GM12892 (cell line): Measurements from ENCODE around the gene SLC45A1.
"Not testable (repeated sequence)": the region's sequence is repeated elsewhere in the genome, so short reads cannot be mapped to it uniquely, and the experiment has no call there.

Source experiments
- DNase-seq: peaks from one replicate; pipeline ENCODE4 v3.0.0; 2011; ENCODE audit not compliant: insufficient read length
- FAIRE-seq: peaks from 2 replicates; lab custom pipeline; 2011; peaks lifted over from hg19 to GRCh38; lab: Jason Lieb, UNC
- POLR2A ChIP-seq: IDR thresholded peaks from 2 replicates; pipeline ENCODE4 v1.6.1; 2011; ENCODE audit warnings: low read depth, low read length, control low read depth
- POLR2AphosphoS5 ChIP-seq: IDR thresholded peaks from 2 replicates; pipeline ENCODE4 v1.6.1; 2011; ENCODE audit warnings: low read depth, low read length, control low read depth
- TAF1 ChIP-seq: IDR thresholded peaks from 2 replicates; pipeline ENCODE4 v1.6.1; 2011; ENCODE audit warnings: low read depth, mild to moderate bottlenecking, control low read depth, low read length, borderline replicate concordance

Gene SLC45A1

GRCh38 chr1:8378981-8379470, 61.1 kb downstream of the SLC45A1 start:
- TF ChIP-seq POLR2AphosphoS5 (no peak), TAF1 (no peak), POLR2A (no peak)
- no peak for FAIRE-seq

GRCh38 chr1:8379513-8380186, 61.7 kb downstream of the SLC45A1 start:
- no peak for TF ChIP-seq TAF1
- TF ChIP-seq POLR2A = no peak
- no peak for TF ChIP-seq POLR2AphosphoS5
- DNase-seq (no peak), FAIRE-seq (no peak)

More at GRCh38 chr1:8378981-8379470, 61.1 kb downstream of the SLC45A1 start:
- no peak for DNase-seq

GRCh38 chr1:8380310-8380709, 62.4 kb downstream of the SLC45A1 start:
- DNase-seq, FAIRE-seq: not testable (repeated sequence)

- DNase-seq = no peak
- TF ChIP-seq POLR2A (no peak), POLR2AphosphoS5 (no peak), TAF1 (no peak)
- FAIRE-seq = peak; percentile 14
Measured at GRCh38 chr1:8381618-8382017, 63.7 kb downstream of the SLC45A1 start.

- DNase-seq (no peak), FAIRE-seq (no peak)
- no peak for TF ChIP-seq POLR2AphosphoS5
- TF ChIP-seq TAF1 = no peak
Measured at GRCh38 chr1:8382051-8382505, 64.2 kb downstream of the SLC45A1 start.

- FAIRE-seq (peak; percentile 33), DNase-seq (no peak)
- TF ChIP-seq POLR2A (no peak), TAF1 (no peak), POLR2AphosphoS5 (no peak)
Measured at GRCh38 chr1:8382608-8383505, 64.9 kb downstream of the SLC45A1 start.

GRCh38 chr1:8384088-8384487, 66.2 kb downstream of the SLC45A1 start:
- no peak for FAIRE-seq
- DNase-seq = no peak
- TF ChIP-seq TAF1 (no peak), POLR2A (no peak), POLR2AphosphoS5 (no peak)

- peak; percentile 14 for FAIRE-seq
- TF ChIP-seq POLR2A (no peak), POLR2AphosphoS5 (no peak)
- no peak for DNase-seq
Measured at GRCh38 chr1:8384577-8384976, 66.7 kb downstream of the SLC45A1 start.

GRCh38 chr1:8386247-8386646, 68.3 kb downstream of the SLC45A1 start:
- DNase-seq (no peak), FAIRE-seq (no peak)
- TF ChIP-seq POLR2AphosphoS5 (no peak), POLR2A (no peak), TAF1 (no peak)

- FAIRE-seq (no peak), DNase-seq (no peak)
- TF ChIP-seq TAF1 (no peak), POLR2AphosphoS5 (no peak), POLR2A (no peak)
Measured at GRCh38 chr1:8388732-8389562, 71.0 kb downstream of the SLC45A1 start.

- DNase-seq = no peak
- no peak for FAIRE-seq
- TF ChIP-seq TAF1 = no peak
- TF ChIP-seq POLR2A = no peak
- TF ChIP-seq POLR2AphosphoS5 = no peak
Measured at GRCh38 chr1:8389958-8390535, 72.1 kb downstream of the SLC45A1 start.
